Astrocyte (in vitro differentiated cells and primary cell): ENCODE measurements around the gene PIGN. TPM values are rescaled to one million over a fixed set of nuclear protein-coding genes. Genes with fewer than 3 reads are reported as not detected.

Experiments
- DNase-seq: peaks from one replicate; pipeline ENCODE4 v3.0.0-alpha.2; 2010; ENCODE audit warnings: low read depth
- FAIRE-seq: peaks from 2 replicates; lab custom pipeline; 2011; peaks lifted over from hg19 to GRCh38; lab: Jason Lieb, UNC
- H2AFZ ChIP-seq: 2 replicates; pipeline ENCODE4 v1.6.0; 2012; ENCODE audit warnings: low read depth, low read length, inconsistent platforms
- H3K27ac ChIP-seq: 2 replicates; pipeline ENCODE4 v1.5.1; 2011; ENCODE audit warnings: low read depth, low read length, inconsistent platforms
- H3K27me3 ChIP-seq: 2 replicates; pipeline ENCODE4 v1.6.0; 2011; ENCODE audit warnings: low read length, inconsistent platforms; ENCODE audit not compliant: insufficient read depth
- H3K36me3 ChIP-seq: 2 replicates; pipeline ENCODE4 v1.5.1; 2011; ENCODE audit warnings: low read length, inconsistent platforms; ENCODE audit not compliant: insufficient read depth
- H3K4me1 ChIP-seq: 2 replicates; pipeline ENCODE4 v1.5.1; 2011; ENCODE audit warnings: low read length, inconsistent platforms; ENCODE audit not compliant: insufficient read depth
- H3K4me2 ChIP-seq: 2 replicates; pipeline ENCODE4 v1.6.0; 2012; ENCODE audit warnings: low read length, inconsistent platforms
- H3K4me3 ChIP-seq: 2 replicates; pipeline ENCODE4 v1.5.1; 2011; ENCODE audit warnings: low read depth, mild to moderate bottlenecking, low read length, inconsistent platforms; ENCODE audit not compliant: insufficient read depth
- H3K79me2 ChIP-seq: 2 replicates; pipeline ENCODE4 v1.6.0; 2012; ENCODE audit warnings: mild to moderate bottlenecking, low read length, inconsistent platforms; ENCODE audit not compliant: insufficient read depth
- H3K9ac ChIP-seq: 2 replicates; pipeline ENCODE4 v1.6.0; 2012; ENCODE audit warnings: mild to moderate bottlenecking, low read length, inconsistent platforms
- H3K9me3 ChIP-seq: 2 replicates; pipeline ENCODE4 v1.5.1; 2012; ENCODE audit warnings: low read depth, mild to moderate bottlenecking, low read length, inconsistent platforms; ENCODE audit not compliant: insufficient read depth
- H4K20me1 ChIP-seq: 2 replicates; pipeline ENCODE4 v1.6.0; 2012; ENCODE audit warnings: low read length, inconsistent platforms; ENCODE audit not compliant: insufficient read depth
- H3K27ac Mint-ChIP-seq: one replicate; pipeline ENCODE4 v1.8.0; 2021; ENCODE audit warnings: mild to moderate bottlenecking, mixed read lengths; ENCODE audit not compliant: unreplicated experiment
- H3K27me3 Mint-ChIP-seq: one replicate; pipeline ENCODE4 v1.8.0; 2021; ENCODE audit warnings: low read depth, mixed read lengths; ENCODE audit not compliant: unreplicated experiment
- H3K36me3 Mint-ChIP-seq: one replicate; pipeline ENCODE4 v1.8.0; 2021; ENCODE audit warnings: low read depth, mixed read lengths; ENCODE audit not compliant: unreplicated experiment
- H3K4me1 Mint-ChIP-seq: one replicate; pipeline ENCODE4 v1.8.0; 2021; ENCODE audit warnings: low read depth, mixed read lengths; ENCODE audit not compliant: unreplicated experiment
- H3K4me3 Mint-ChIP-seq: one replicate; pipeline ENCODE4 v1.8.0; 2021; ENCODE audit warnings: mild to moderate bottlenecking, moderate library complexity, mixed read lengths; ENCODE audit not compliant: unreplicated experiment
- H3K9me3 Mint-ChIP-seq: one replicate; pipeline ENCODE4 v1.8.0; 2021; ENCODE audit warnings: mild to moderate bottlenecking, mixed read lengths; ENCODE audit not compliant: unreplicated experiment
- CTCF ChIP-seq: IDR thresholded peaks from 2 replicates; pipeline ENCODE4 v1.5.1; 2011; ENCODE audit warnings: low read depth, mild to moderate bottlenecking, inconsistent platforms, low read length, moderate library complexity; ENCODE audit not compliant: insufficient read depth
- EZH2 ChIP-seq: IDR thresholded peaks from 2 replicates; pipeline ENCODE4 v1.6.1; 2012; ENCODE audit warnings: mild to moderate bottlenecking, low read length, inconsistent platforms; ENCODE audit not compliant: insufficient read depth
- total RNA-seq: library from RNA; stranded (reverse); gene quantifications from 2 replicates; pipeline ENCODE4 v1.2.1, GENCODE V29; 2021

Gene PIGN
- total RNA-seq, 1 donor from 2014 or later: 20.0 TPM

GRCh38 chr18:62196980-62197379, 10.1 kb upstream of the PIGN start:
- Histone ChIP-seq H3K79me2 (peaks cover 94% of the 10 kb centered on the region), H3K36me3 (no peaks in the 10 kb centered on the region), H3K27ac (no peak overlapping the region), H2AFZ (no peak overlapping the region), H3K4me1 (peaks cover 4% of the 10 kb centered on the region), H3K9ac (no peak overlapping the region), H3K9me3 (no peaks in the 10 kb centered on the region), H3K27me3 (no peaks in the 10 kb centered on the region), H3K4me3 (no peak overlapping the region), H3K4me2 (no peak overlapping the region), H4K20me1 (peaks cover 63% of the 10 kb centered on the region)
- Mint-ChIP-seq H3K36me3 (peaks cover 6% of the 10 kb centered on the region), H3K4me3 (no peak overlapping the region), H3K27me3 (no peaks in the 10 kb centered on the region), H3K4me1 (peaks cover 10% of the 10 kb centered on the region), H3K9me3 (peaks cover 3% of the 10 kb centered on the region), H3K27ac (no peak overlapping the region)
- no peak for TF ChIP-seq CTCF
- DNase-seq (no peak), FAIRE-seq (no peak)

GRCh38 chr18:62196079-62196478, 9.2 kb upstream of the PIGN start:
- no peak overlapping the region for H3K27ac ChIP-seq
- no peak overlapping the region for H2AFZ ChIP-seq
- H3K9ac ChIP-seq: no peak overlapping the region
- Mint-ChIP-seq H3K27ac (no peak overlapping the region), H3K36me3 (peaks cover 6% of the 10 kb centered on the region), H3K4me1 (peaks cover 10% of the 10 kb centered on the region), H3K4me3 (no peak overlapping the region), H3K9me3 (peaks cover 3% of the 10 kb centered on the region), H3K27me3 (no peaks in the 10 kb centered on the region)
- H3K4me3 ChIP-seq: no peak overlapping the region
- FAIRE-seq (no peak), DNase-seq (no peak)
- H3K4me1 ChIP-seq: peaks cover 4% of the 10 kb centered on the region
- no peak overlapping the region for H3K4me2 ChIP-seq
- no peaks in the 10 kb centered on the region for H3K9me3 ChIP-seq
- TF ChIP-seq CTCF: no peak
- no peak for TF ChIP-seq EZH2
- H3K27me3 ChIP-seq: no peaks in the 10 kb centered on the region
- H4K20me1 ChIP-seq: peaks cover 71% of the 10 kb centered on the region
- H3K79me2 ChIP-seq: peaks cover 96% of the 10 kb centered on the region
- H3K36me3 ChIP-seq: no peaks in the 10 kb centered on the region

DNA sequence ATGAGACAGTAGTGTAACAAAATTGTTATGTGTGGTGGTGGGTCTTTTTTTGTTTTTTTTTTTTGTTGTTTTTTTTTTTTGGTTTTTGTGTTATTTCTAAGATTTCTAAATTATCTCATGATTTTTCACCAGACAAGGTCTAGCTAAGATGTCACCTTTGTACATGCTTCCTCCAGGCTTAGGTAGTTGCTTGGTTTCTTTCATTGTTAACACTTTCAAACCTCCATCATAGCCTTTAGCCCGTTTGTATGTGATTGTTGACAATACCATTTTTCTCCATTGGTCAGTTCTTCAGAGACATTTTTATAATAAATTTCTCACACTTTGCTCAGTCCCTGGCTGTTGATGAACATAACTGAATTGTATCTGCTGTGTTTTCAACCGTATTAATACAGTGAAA, 2.4 kb upstream of the PIGN start:
- Histone ChIP-seq H3K9me3 (no peaks in the 10 kb centered on the region), H3K4me3 (peak overlapping the region; percentile 99), H3K4me1 (peaks cover 5% of the 10 kb centered on the region), H3K36me3 (no peaks in the 10 kb centered on the region), H3K27ac (no peak overlapping the region), H2AFZ (no peak overlapping the region), H3K9ac (peak overlapping the region; percentile 94), H3K79me2 (peaks cover 69% of the 10 kb centered on the region), H3K4me2 (peak overlapping the region; percentile 86), H3K27me3 (no peaks in the 10 kb centered on the region), H4K20me1 (peaks cover 52% of the 10 kb centered on the region)
- peaks cover 9% of the 10 kb centered on the region for H3K4me1 Mint-ChIP-seq
- H3K27ac Mint-ChIP-seq: no peak overlapping the region
- DNase-seq (no peak), FAIRE-seq (no peak)
- peaks cover 6% of the 10 kb centered on the region for H3K36me3 Mint-ChIP-seq
- peaks cover 3% of the 10 kb centered on the region for H3K9me3 Mint-ChIP-seq
- peak overlapping the region; percentile 98 for H3K4me3 Mint-ChIP-seq
- TF ChIP-seq EZH2 (no peak), CTCF (no peak)
- H3K27me3 Mint-ChIP-seq: no peaks in the 10 kb centered on the region
